ENCODE measurements around the gene GNAQ. TPM values are rescaled to one million over a fixed set of nuclear protein-coding genes. Genes with fewer than 3 reads are reported as not detected.

The GNAQ gene
- total and polyA plus RNA-seq, 8 donors = 13.1 to 75.3 (median 38.5) TPM

DNA sequence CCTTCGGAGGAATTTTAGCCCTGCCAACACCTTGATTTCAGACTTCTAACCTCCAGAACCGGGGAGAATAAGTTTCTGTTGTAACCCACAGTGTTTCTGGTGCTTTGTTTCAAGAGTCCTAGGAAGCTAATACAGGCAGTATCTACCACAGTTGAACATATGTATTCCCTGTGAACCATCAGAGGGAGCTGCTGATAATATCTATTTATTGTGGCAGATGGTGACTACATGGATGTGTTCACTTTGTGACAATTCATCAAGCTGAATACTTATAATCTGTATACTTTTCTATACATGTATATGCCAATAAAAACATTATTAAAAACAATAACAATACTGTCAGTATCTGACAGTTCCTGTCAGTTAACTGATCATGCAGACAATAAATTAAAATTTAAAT is 246.3 kb downstream of the GNAQ start:
- no peaks in the 10 kb centered on the region for H3K9me3 ChIP-seq
- intact Hi-C loops (cut with DNase I; ENCODE audit: low total_unique reads) = no loop called here
- H3K36me3 ChIP-seq = peaks cover 0 to 22% (median 13%) of the 10 kb centered on the region in 4 donors
- H3K27ac ChIP-seq = no peak overlapping the region
- H3K27me3 ChIP-seq = no peaks in the 10 kb centered on the region
- TF ChIP-seq, protein P1, sequence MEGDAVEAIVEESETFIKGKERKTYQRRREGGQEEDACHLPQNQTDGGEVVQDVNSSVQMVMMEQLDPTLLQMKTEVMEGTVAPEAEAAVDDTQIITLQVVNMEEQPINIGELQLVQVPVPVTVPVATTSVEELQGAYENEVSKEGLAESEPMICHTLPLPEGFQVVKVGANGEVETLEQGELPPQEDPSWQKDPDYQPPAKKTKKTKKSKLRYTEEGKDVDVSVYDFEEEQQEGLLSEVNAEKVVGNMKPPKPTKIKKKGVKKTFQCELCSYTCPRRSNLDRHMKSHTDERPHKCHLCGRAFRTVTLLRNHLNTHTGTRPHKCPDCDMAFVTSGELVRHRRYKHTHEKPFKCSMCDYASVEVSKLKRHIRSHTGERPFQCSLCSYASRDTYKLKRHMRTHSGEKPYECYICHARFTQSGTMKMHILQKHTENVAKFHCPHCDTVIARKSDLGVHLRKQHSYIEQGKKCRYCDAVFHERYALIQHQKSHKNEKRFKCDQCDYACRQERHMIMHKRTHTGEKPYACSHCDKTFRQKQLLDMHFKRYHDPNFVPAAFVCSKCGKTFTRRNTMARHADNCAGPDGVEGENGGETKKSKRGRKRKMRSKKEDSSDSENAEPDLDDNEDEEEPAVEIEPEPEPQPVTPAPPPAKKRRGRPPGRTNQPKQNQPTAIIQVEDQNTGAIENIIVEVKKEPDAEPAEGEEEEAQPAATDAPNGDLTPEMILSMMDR (IDR thresholded peaks at IDR 0.05) = no peak
- TF ChIP-seq POLR2A (IDR thresholded peaks at IDR 0.05) (no peak), EP300 (IDR thresholded peaks at IDR 0.05) (no peak), POLR2AphosphoS5 (IDR thresholded peaks at IDR 0.05) (no peak)
- H3K4me3 ChIP-seq = no peak overlapping the region
- DNase-seq = no peak
- 90 to 100% (median 97%) methylated on average over 2 of the region's 2 CpGs for WGBS, 5 donors
- peaks cover 0 to 10% (median 2%) of the 10 kb centered on the region in 4 donors for H3K4me1 ChIP-seq

DNA sequence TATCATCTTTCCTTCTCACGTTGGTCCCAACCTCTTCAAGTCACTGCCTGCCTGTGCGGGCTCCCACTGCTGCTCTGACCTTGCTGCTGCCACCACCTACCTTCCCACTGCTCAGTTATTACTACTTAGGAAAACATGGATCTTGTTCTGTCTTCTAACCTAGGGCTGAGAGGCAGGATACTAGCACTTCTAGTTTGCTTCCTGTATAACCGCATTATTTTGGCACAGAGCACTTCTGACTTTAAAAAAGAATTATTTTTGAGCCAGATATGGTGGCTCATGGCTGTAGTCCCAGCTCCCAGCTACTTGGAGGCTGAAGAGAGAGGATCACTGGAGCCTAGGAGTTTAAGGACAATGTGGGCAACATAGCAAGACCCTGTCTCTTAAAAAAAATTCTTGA is 248.1 kb downstream of the GNAQ start:
- H3K4me3 ChIP-seq = no peak overlapping the region
- no peaks in the 10 kb centered on the region for H3K9me3 ChIP-seq
- H3K36me3 ChIP-seq = peaks cover 0 to 19% (median 12%) of the 10 kb centered on the region in 4 donors
- 73 to 86% (median 79%) methylated on average over 3 of the region's 3 CpGs for WGBS, 5 donors
- TF ChIP-seq POLR2A (IDR thresholded peaks at IDR 0.05) (no peak), EP300 (IDR thresholded peaks at IDR 0.05) (no peak), POLR2AphosphoS5 (IDR thresholded peaks at IDR 0.05) (no peak)
- TF ChIP-seq, protein P1 (IDR thresholded peaks at IDR 0.05) = no peak
- H3K4me1 ChIP-seq = peaks cover 0 to 10% (median 2%) of the 10 kb centered on the region in 4 donors
- no peak overlapping the region for H3K27ac ChIP-seq
- intact Hi-C loops (cut with DNase I; ENCODE audit: low total_unique reads) = no loop called here
- H3K27me3 ChIP-seq = no peaks in the 10 kb centered on the region
- DNase-seq = no peak

DNA sequence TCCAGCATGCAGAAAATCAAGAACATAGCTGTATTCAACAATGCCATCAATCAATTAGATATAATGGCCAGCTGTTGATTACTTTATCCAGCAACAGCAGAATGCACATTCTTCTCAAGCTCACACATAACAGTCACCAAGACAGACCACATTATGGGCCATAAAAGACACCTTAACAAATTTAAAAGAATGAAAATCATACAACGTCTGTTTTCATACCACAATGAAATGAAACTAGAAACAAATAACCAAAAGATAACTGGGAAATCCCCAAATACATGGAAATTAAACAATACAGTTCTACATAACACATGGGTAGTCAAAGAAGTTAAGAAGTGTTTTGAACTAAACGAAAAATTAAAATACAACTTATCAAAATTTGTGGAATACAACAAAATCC is 252.6 kb downstream of the GNAQ start:
- no peaks in the 10 kb centered on the region for H3K27me3 ChIP-seq
- 66 to 84% (median 81%) methylated on average over 2 of the region's 2 CpGs for WGBS, 5 donors
- intact Hi-C loops (cut with DNase I; ENCODE audit: low total_unique reads) = no loop called here
- no peak overlapping the region for H3K4me3 ChIP-seq
- peaks cover 0 to 10% (median 2%) of the 10 kb centered on the region in 4 donors for H3K4me1 ChIP-seq
- DNase-seq = no peak
- TF ChIP-seq, protein P1 (IDR thresholded peaks at IDR 0.05) = no peak
- TF ChIP-seq POLR2AphosphoS5 (IDR thresholded peaks at IDR 0.05) (no peak), POLR2A (IDR thresholded peaks at IDR 0.05) (no peak), EP300 (IDR thresholded peaks at IDR 0.05) (no peak)
- no peaks in the 10 kb centered on the region for H3K9me3 ChIP-seq
- no peak overlapping the region for H3K27ac ChIP-seq
- H3K36me3 ChIP-seq = peaks cover 0 to 10% (median 6%) of the 10 kb centered on the region in 4 donors

DNA sequence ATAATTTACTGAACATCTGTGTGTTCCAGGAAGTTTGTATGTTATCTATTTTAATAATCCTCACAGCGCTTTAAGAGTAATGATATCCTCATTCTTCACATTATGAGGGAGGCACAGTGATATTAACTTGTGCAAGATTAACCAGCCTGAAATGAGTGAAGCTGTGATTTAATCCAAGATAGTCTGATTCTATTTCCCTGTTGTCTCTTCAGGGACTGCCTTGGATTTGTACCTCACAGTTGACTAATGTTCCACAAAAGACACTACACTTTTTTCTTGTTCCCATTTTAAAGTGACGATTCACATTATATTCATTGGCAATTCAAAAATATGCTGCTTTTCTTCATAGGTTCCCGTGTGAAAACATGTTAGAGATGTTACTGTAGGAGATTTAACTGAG is 258.2 kb downstream of the GNAQ start:
- intact Hi-C loops (cut with DNase I; ENCODE audit: low total_unique reads) = no loop called here
- Histone ChIP-seq H3K4me3 (no peak overlapping the region), H3K27ac (no peak overlapping the region), H3K4me1 (peaks cover 0 to 13% (median 0%) of the 10 kb centered on the region in 4 donors), H3K36me3 (peaks cover 0 to 10% (median 6%) of the 10 kb centered on the region in 4 donors), H3K9me3 (no peaks in the 10 kb centered on the region), H3K27me3 (no peaks in the 10 kb centered on the region)
- DNase-seq = no peak
- TF ChIP-seq POLR2AphosphoS5 (IDR thresholded peaks at IDR 0.05) (no peak), EP300 (IDR thresholded peaks at IDR 0.05) (no peak), POLR2A (IDR thresholded peaks at IDR 0.05) (no peak)
- TF ChIP-seq, protein P1 (IDR thresholded peaks at IDR 0.05) = no peak
- WGBS, 5 donors = 81 to 91% (median 86%) methylated on average over 3 of the region's 3 CpGs
